Activated naive CD8-positive, alpha-beta T cell treated with anti-CD3 and anti-CD28 coated beads, Interleukin-2, amount 10 ng/mL, durations not matched to agents 7 days and 5 days (primary cell): Measurements from ENCODE around the gene GPR107. TPM values are rescaled to one million over a fixed set of nuclear protein-coding genes. Genes with fewer than 3 reads are reported as not detected.
A peak's percentile ranks its signal among the peaks of the same experiment; 100 is the strongest.

Source experiments
- ATAC-seq: fragments of 150-1000 bp; cut with Tn5 transposase; one replicate; pipeline ENCODE4 v1.10.0; 2021; ENCODE audit warnings: low read depth, moderate library complexity
- POLR2A ChIA-PET: fragments of 350-600 bp; sonication (Branson Sonifier 250); formaldehyde crosslinking; loops from one replicate; lab custom pipeline; 2021; ENCODE audit warnings: antibody characterized with exemption; lab: Charles Lee
- DNase-seq: peaks from one replicate; pipeline ENCODE4 v3.0.0; 2021
- H3K27ac Mint-ChIP-seq: one replicate; pipeline ENCODE4 v1.8.0; 2022; ENCODE audit warnings: mild to moderate bottlenecking, mixed read lengths
- H3K27me3 Mint-ChIP-seq: one replicate; pipeline ENCODE4 v1.8.0; 2022; ENCODE audit warnings: mild to moderate bottlenecking, moderate library complexity, mixed read lengths
- H3K36me3 Mint-ChIP-seq: one replicate; pipeline ENCODE4 v1.8.0; 2021; ENCODE audit warnings: mild to moderate bottlenecking, mixed read lengths
- H3K4me1 Mint-ChIP-seq: one replicate; pipeline ENCODE4 v1.8.0; 2021; ENCODE audit warnings: mixed read lengths
- H3K4me3 Mint-ChIP-seq: one replicate; pipeline ENCODE4 v1.8.0; 2022; ENCODE audit warnings: mild to moderate bottlenecking, moderate library complexity, mixed read lengths
- H3K9me3 Mint-ChIP-seq: one replicate; pipeline ENCODE4 v1.8.0; 2021; ENCODE audit warnings: mixed read lengths
- total RNA-seq, 2 experiments: library from RNA; stranded (reverse); gene quantifications; one replicate each; pipeline ENCODE4 v1.2.3, GENCODE V29; 2021

The GPR107 gene
- total RNA-seq, 2 experiments from 2014 or later = 23.2 to 25.1 TPM

- Mint-ChIP-seq H3K36me3 (peaks cover 23% of the 10 kb centered on the region), H3K27ac (peak overlapping the region; percentile 76), H3K4me1 (peaks cover 72% of the 10 kb centered on the region), H3K27me3 (no peaks in the 10 kb centered on the region), H3K9me3 (no peaks in the 10 kb centered on the region), H3K4me3 (no peak overlapping the region)
- DNase-seq = no peak
- no peak for ATAC-seq
- POLR2A ChIA-PET = interaction anchor here (1.0 to 1.4 kb wide), 3 partner anchors 13 to 78 kb away, joined by 3 to 5 read pairs (median 3); partner anchors contain the start of gene GPR107
Observed at GRCh38 chr9:130034570-130034969, 19.1 kb upstream of the GPR107 start.

DNA sequence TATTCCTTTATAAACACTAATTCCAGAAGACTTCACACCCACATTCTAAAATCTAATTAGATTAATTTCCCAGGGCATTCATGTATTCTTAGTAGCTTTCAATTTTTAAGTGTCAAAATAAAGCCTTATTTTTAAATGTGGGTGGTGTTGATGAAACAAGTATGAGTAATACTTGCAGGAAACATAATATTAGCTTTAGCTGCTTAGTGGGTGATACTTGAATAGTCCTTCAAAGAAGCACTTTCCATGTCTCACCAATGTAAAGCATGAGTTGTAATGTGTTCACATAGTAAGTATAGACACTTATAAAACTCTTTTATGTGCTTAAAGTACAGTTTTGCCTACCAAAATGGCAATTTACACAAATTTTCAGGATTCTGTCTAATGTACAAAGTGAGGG is 17.6 kb upstream of the GPR107 start:
- DNase-seq (no peak), ATAC-seq (no peak)
- Mint-ChIP-seq H3K9me3 (no peaks in the 10 kb centered on the region), H3K27me3 (no peaks in the 10 kb centered on the region), H3K36me3 (peaks cover 26% of the 10 kb centered on the region), H3K4me1 (peaks cover 68% of the 10 kb centered on the region), H3K4me3 (peak overlapping the region; percentile 50), H3K27ac (peak overlapping the region; percentile 99)
- POLR2A ChIA-PET = interaction anchor here (1.0 to 1.3 kb wide), 3 partner anchors 18 to 151 kb away, joined by 3 to 5 read pairs (median 3); partner anchors contain the start of gene GPR107

DNA sequence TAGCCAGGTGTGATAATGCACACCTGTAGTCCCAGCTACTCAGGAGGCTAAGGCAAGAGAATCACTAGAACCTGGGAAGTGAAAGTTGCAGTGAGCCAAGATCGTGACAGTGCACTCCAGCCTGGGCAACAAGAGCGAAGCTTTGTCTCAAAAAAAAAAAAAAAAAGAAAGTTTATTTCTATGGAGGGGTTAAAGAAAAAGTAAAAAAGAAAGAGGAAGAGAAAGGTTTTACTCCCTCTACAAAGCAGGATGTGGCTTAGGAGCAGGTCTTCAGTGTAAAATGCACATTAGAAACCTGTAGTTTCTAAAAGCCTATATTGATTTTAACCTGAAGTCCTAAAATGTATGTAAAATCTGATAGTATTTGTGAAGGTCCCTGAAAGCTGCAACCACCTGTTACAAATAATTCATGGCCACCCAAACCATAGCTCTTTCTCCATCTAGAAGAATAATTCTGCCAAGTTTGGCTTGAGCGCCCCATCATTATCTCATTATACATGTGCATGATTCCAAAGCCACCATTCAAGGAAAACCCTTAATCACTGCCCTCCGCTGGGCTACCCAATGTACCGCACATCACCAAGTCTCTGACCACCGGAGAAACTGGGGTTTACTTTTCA is 14.1 kb upstream of the GPR107 start:
- no peak for DNase-seq
- H3K36me3 Mint-ChIP-seq = peaks cover 27% of the 10 kb centered on the region
- ATAC-seq = peak; percentile 5
- no peaks in the 10 kb centered on the region for H3K9me3 Mint-ChIP-seq
- H3K4me1 Mint-ChIP-seq = peaks cover 62% of the 10 kb centered on the region
- peak overlapping the region; percentile 99 for H3K27ac Mint-ChIP-seq
- peak overlapping the region; percentile 100 for H3K4me3 Mint-ChIP-seq
- POLR2A ChIA-PET = interaction anchor here (1.0 to 9.1 kb wide), 9 partner anchors 9 to 172 kb away, joined by 3 to 195 read pairs (median 9); partner anchors contain the start of gene GPR107
- no peaks in the 10 kb centered on the region for H3K27me3 Mint-ChIP-seq

GRCh38 chr9:130040984-130041647 is 12.6 kb upstream of the GPR107 start:
- H3K27me3 Mint-ChIP-seq = no peaks in the 10 kb centered on the region
- H3K36me3 Mint-ChIP-seq = peaks cover 16% of the 10 kb centered on the region
- POLR2A ChIA-PET = interaction anchor here (0.7 to 9.1 kb wide), 7 partner anchors 12 to 152 kb away, joined by 3 to 195 read pairs (median 10); partner anchors contain the start of gene GPR107
- peak overlapping the region; percentile 99 for H3K27ac Mint-ChIP-seq
- no peak for DNase-seq
- peak overlapping the region; percentile 100 for H3K4me3 Mint-ChIP-seq
- ATAC-seq = no peak
- H3K9me3 Mint-ChIP-seq = no peaks in the 10 kb centered on the region
- H3K4me1 Mint-ChIP-seq = peaks cover 61% of the 10 kb centered on the region

DNA sequence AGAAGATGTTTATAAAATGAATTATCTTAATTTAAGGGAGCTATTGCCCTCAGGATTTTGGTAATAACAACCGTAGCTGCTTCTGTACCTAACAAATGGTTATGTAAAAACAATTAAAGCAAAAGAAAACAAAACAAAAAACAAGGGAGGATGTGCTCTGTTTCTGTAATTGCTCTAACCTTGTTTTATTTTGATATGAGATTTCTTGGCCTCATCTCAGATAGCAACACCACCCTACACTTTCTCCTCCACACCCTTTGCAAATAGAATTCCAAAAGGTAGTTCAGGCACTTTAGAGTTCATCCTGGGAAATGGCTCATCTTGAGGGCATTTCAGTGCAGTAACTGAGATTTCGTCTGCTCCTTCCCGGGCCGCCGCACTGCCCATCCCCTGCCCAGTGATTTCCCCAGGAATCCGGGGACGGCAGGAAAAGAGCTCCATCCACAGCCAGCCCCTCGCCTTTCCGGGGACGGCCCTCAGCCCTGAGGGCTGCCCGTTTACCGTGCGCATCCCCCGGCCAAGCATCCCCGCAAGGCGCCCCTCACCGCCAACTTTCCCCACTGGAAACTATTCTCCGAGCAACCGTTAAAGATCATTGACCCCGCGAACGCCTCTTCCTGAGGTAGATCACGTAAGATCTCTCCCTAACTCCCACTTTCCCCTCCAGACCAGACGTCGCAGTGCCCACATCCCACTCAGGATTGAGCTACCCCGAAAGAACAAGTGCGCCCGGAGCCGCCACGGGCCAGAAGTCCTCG is 11.9 kb upstream of the GPR107 start:
- peaks cover 57% of the 10 kb centered on the region for H3K4me1 Mint-ChIP-seq
- no peaks in the 10 kb centered on the region for H3K27me3 Mint-ChIP-seq
- POLR2A ChIA-PET = interaction anchor here (0.7 to 9.1 kb wide), 11 partner anchors 9 to 153 kb away, joined by 3 to 195 read pairs (median 5); partner anchors contain the start of gene GPR107

DNA sequence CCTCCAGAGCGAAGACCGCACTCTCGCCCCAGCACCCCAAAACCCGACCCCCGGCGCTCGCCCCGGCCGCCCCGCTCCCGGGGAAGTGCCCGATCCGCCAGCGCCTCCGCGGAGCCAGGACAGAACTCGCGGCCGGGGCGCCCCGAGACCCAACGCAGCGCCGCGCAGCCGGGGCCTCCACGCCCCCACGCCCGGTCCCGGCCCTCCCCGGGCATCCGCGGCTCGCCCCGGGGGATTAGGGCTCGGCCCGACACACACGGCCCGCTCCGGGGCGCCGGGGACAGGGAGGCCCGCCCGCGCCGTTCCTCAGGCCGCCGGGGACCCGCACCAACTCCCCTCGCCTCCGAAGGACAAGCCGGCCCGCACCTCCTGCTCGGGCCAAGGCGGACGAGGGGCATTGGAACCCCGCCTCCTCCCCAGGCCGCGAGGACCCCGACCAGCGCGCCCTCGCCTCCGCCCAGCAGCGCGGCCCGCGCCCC is 11.3 kb upstream of the GPR107 start:
- ATAC-seq (peak; percentile 7), DNase-seq (peak; percentile 70)
- Mint-ChIP-seq H3K27me3 (no peaks in the 10 kb centered on the region), H3K4me3 (peak overlapping the region; percentile 100), H3K27ac (peak overlapping the region; percentile 99), H3K4me1 (peaks cover 51% of the 10 kb centered on the region), H3K36me3 (peaks cover 14% of the 10 kb centered on the region), H3K9me3 (no peaks in the 10 kb centered on the region)
- POLR2A ChIA-PET = interaction anchor here (0.6 to 9.1 kb wide), 15 partner anchors 9 to 204 kb away, joined by 3 to 195 read pairs (median 6); partner anchors contain the start of gene GPR107

More for the DNA sequence above, 11.9 kb upstream of the GPR107 start:
- H3K36me3 Mint-ChIP-seq = peaks cover 16% of the 10 kb centered on the region
- DNase-seq (no peak), ATAC-seq (no peak)
- no peaks in the 10 kb centered on the region for H3K9me3 Mint-ChIP-seq
- peak overlapping the region; percentile 99 for H3K27ac Mint-ChIP-seq
- H3K4me3 Mint-ChIP-seq = peak overlapping the region; percentile 100

DNA sequence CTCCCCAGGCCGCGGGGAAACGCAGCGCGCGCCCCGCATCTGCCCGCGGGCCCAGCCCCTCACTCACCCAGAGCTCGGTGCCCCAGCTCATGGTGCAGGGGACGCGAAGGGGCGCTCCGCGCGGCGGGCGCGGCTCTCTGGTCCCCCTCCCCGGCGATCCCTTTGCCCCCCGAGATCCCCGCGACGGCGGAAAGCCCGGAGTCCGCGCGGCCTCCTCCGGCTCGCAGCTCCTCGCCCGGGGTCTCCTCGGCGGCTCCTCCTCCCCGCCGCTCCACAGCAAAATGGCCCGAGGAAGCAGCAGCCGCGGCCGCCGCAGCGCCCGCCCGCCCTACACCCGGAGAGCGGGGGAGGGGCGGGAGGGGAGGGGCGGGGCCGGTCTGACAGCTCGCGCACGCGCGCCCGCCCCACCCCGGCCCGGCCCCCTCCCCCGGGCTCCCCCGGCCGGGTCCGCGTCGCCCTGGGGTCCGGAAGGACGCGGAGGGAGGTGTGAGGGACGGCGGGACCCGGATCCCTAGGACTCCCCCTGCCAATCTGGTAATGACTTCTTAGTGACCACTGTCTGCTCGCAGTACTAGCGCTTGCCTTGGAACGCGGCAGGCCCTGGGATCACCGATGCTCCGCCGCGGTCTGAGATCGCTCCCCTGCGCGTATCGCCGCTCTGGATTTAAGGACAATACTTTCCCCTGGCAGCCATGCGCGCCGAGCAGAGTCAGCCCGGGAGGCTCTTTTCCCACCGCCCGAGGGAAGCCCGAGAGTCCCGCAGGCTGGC is 10.6 kb upstream of the GPR107 start, which contains the start of gene FNBP1:
Gene FNBP1 (minus strand): TSS at position 305 of the 769 bp plus-strand sequence. CDS start 214 bp downstream, at position 91.
- H3K4me1 Mint-ChIP-seq = peaks cover 46% of the 10 kb centered on the region

GRCh38 chr9:130043654-130044623 is 9.8 kb upstream of the GPR107 start:
- peaks cover 40% of the 10 kb centered on the region for H3K4me1 Mint-ChIP-seq
- DNase-seq (no peak), ATAC-seq (no peak)
- peak overlapping the region; percentile 96 for H3K4me3 Mint-ChIP-seq
- H3K27ac Mint-ChIP-seq = peak overlapping the region; percentile 97
- H3K36me3 Mint-ChIP-seq = peaks cover 13% of the 10 kb centered on the region
- no peaks in the 10 kb centered on the region for H3K9me3 Mint-ChIP-seq
- H3K27me3 Mint-ChIP-seq = no peaks in the 10 kb centered on the region
- POLR2A ChIA-PET = interaction anchor here (1.1 to 9.1 kb wide), 8 partner anchors 10 to 155 kb away, joined by 3 to 195 read pairs (median 10); partner anchors contain the start of gene GPR107

More for the DNA sequence above, 10.6 kb upstream of the GPR107 start, which contains the start of gene FNBP1:
- ATAC-seq = peak; percentile 60
- no peaks in the 10 kb centered on the region for H3K27me3 Mint-ChIP-seq
- DNase-seq = peak; percentile 90
- H3K4me3 Mint-ChIP-seq = peak within 1 kb of the TSS; percentile 100
- no peaks in the 10 kb centered on the region for H3K9me3 Mint-ChIP-seq
- H3K27ac Mint-ChIP-seq = peak within 1 kb of the TSS; percentile 99
- peaks cover 14% of the 10 kb centered on the region for H3K36me3 Mint-ChIP-seq
- POLR2A ChIA-PET = interaction anchor here (0.6 to 9.1 kb wide), 14 partner anchors 8 to 205 kb away, joined by 3 to 195 read pairs (median 7); partner anchors contain the start of gene GPR107

- ATAC-seq = no peak
- peaks cover 10% of the 10 kb centered on the region for H3K36me3 Mint-ChIP-seq
- H3K27me3 Mint-ChIP-seq = no peaks in the 10 kb centered on the region
- no peaks in the 10 kb centered on the region for H3K9me3 Mint-ChIP-seq
- no peak for DNase-seq
- POLR2A ChIA-PET = interaction anchor here (0.6 to 9.1 kb wide), 5 partner anchors 8 to 157 kb away, joined by 3 to 195 read pairs (median 4); partner anchors contain the start of gene GPR107
- peak overlapping the region; percentile 83 for H3K4me3 Mint-ChIP-seq
- H3K27ac Mint-ChIP-seq = peak overlapping the region; percentile 91
- peaks cover 35% of the 10 kb centered on the region for H3K4me1 Mint-ChIP-seq
Observed at GRCh38 chr9:130045725-130046450, 7.8 kb upstream of the GPR107 start.

DNA sequence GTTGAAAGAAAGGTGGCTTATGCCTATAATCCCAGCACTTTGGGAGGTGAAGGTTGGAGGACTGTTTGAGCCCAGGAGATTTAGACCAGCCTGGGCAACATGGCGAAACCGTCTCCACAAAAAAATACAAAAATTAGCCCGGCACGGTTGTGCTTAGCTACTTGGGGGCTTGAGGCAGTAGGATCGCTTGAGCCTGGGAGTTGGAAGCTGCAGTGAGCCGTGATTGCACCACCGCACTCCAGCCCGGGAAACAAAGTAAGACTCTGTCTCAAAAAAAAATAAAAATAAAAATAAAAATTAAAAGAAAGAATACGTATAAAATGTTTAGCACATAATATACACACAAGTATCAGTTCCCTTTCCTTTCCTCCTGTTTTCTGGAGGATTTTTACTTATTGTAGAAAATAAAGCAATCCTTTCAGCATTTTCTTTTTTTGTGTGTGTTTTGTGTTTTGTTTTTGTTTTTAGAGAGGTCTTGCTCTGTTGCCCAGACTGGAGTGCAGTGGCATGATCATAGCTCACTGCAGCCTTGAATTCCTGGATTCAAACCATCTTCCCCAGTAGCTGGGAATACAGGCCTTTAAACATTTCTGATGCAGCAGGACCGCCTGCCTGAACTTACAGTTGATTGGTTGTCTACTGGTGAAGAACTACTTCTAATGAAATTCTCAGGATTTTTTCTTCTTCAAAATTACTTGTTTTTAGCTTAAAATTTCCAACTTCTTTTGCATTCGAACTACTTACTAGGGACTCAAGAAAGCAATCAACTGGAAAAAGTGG is 4.1 kb upstream of the GPR107 start:
- Mint-ChIP-seq H3K4me3 (no peak overlapping the region), H3K36me3 (no peaks in the 10 kb centered on the region), H3K27me3 (no peaks in the 10 kb centered on the region), H3K4me1 (peaks cover 25% of the 10 kb centered on the region), H3K27ac (no peak overlapping the region), H3K9me3 (no peaks in the 10 kb centered on the region)
- POLR2A ChIA-PET = interaction anchor here (0.7 to 1.7 kb wide), 2 partner anchors 23 to 162 kb away, joined by 4 to 5 read pairs; no protein-coding TSS in a partner anchor
- no peak for DNase-seq
- no peak for ATAC-seq
